Activated naive CD4-positive, alpha-beta T cell treated with anti-CD3 and anti-CD28 coated beads, Interleukin-2, amount 10 ng/mL, durations not matched to agents 7 days and 5 days (primary cell): ENCODE data around the gene LONRF3.
"Not testable (repeated sequence)": the region's sequence is repeated elsewhere in the genome, so short reads cannot be mapped to it uniquely, and the experiment has no call there.

Experiments used
- CTCF ChIA-PET: fragments of 350-600 bp; sonication (Branson Sonifier 250); formaldehyde crosslinking; loops from one replicate; lab custom pipeline; 2021; ENCODE audit warnings: antibody characterized with exemption; lab: Charles Lee
- DNase-seq: peaks from one replicate; pipeline ENCODE4 v3.0.0-alpha.2; 2020
- H3K27ac Mint-ChIP-seq: one replicate; pipeline ENCODE4 v1.8.0; 2021; ENCODE audit warnings: mild to moderate bottlenecking, moderate library complexity, mixed read lengths
- H3K27me3 Mint-ChIP-seq: one replicate; pipeline ENCODE4 v1.8.0; 2021; ENCODE audit warnings: mild to moderate bottlenecking, mixed read lengths
- H3K36me3 Mint-ChIP-seq: one replicate; pipeline ENCODE4 v1.8.0; 2021; ENCODE audit warnings: mixed read lengths
- H3K4me1 Mint-ChIP-seq: one replicate; pipeline ENCODE4 v1.8.0; 2021; ENCODE audit warnings: mixed read lengths
- H3K4me3 Mint-ChIP-seq: one replicate; pipeline ENCODE4 v1.8.0; 2021; ENCODE audit warnings: mild to moderate bottlenecking, moderate library complexity, mixed read lengths
- H3K9me3 Mint-ChIP-seq: one replicate; pipeline ENCODE4 v1.8.0; 2021; ENCODE audit warnings: mixed read lengths

LONRF3 gene

DNA sequence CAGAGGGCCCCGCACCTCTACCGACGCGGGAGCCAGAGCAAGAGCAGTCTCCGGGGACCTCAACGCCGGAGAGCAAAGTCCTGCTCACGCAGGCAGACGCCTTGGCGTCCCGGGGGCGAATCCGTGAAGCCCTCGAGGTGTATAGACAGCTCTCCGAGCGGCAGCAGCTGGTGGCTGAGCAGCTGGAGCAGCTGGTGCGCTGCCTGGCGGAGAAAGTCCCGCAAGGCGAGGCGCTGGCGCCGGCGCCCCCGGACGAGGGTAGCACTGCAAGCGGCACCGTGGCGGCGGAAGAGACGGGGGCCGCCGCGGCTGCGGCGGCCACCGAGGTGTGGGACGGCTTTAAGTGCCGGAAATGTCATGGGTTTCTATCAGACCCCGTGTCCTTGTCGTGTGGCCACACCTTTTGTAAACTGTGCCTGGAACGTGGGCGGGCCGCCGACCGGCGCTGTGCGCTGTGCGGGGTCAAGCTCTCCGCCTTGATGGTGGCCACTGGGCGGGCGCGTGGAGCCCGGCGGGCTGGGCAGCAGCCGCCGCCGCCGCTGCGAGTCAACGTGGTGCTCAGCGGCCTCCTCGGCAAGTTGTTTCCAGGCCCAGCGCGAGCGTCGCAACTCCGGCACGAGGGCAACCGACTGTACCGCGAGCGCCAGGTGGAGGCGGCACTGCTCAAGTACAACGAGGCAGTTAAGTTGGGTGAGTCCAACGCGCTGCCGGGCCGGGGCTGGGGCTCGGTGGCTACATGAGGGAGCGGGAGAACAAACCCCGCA is 672 bp downstream of the LONRF3 start:
- Mint-ChIP-seq H3K36me3 (no peaks in the 10 kb centered on the region), H3K4me3 (peak overlapping the region; percentile 79), H3K27me3 (peaks cover 71% of the 10 kb centered on the region), H3K27ac (peak overlapping the region; percentile 77), H3K4me1 (peaks cover 17% of the 10 kb centered on the region), H3K9me3 (no peaks in the 10 kb centered on the region)
- CTCF ChIA-PET, result no interaction called here
- DNase-seq, result peak; percentile 63

DNA sequence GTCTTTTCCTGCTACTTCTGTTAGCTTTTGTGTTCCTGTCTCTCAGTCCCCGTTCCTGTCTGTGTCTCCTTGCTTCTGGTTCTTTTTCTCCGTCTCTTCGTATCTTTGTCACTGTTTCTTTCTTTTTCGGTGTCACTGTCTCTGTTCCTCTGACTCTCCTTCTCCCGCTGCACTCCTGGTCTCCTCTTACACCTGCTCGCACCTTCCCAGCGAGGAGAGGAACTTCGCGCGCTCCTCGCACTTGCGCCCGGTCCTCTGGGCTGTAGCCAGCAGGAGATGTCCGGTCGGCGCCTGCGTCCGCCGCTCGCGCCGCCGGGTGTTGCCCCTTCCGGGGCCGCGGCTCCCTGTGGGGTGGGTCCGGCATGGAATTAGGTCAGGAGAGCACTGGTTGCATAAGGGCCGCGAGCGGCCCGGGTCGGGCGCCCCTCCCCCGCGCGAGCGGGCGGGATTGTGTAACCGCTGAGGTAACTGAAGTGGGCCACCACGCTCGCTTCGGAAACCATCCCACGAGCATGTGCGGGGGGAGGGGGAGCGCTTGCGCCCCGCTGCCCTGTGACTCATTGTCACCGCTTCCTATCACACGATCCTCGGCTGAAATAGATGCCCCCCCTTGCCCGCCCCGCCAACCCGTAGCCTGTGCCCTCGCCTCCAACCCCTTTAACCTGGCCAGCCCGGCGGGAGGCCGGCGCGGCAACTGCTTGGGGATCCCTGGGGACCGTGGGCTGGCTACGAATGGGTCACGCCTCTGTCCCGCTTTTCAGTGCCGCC is 1.6 kb downstream of the LONRF3 start:
- peaks cover 63% of the 10 kb centered on the region for H3K27me3 Mint-ChIP-seq
- CTCF ChIA-PET, result no interaction called here
- peaks cover 17% of the 10 kb centered on the region for H3K4me1 Mint-ChIP-seq
- DNase-seq, result peak; percentile 65
- peak overlapping the region; percentile 79 for H3K4me3 Mint-ChIP-seq
- no peaks in the 10 kb centered on the region for H3K36me3 Mint-ChIP-seq
- no peaks in the 10 kb centered on the region for H3K9me3 Mint-ChIP-seq
- peak overlapping the region; percentile 66 for H3K27ac Mint-ChIP-seq

GRCh38 chrX:118976599-118977340 is 2.4 kb downstream of the LONRF3 start:
- Mint-ChIP-seq H3K4me1 (peaks cover 17% of the 10 kb centered on the region), H3K27me3 (peaks cover 56% of the 10 kb centered on the region), H3K36me3 (no peaks in the 10 kb centered on the region), H3K9me3 (no peaks in the 10 kb centered on the region), H3K27ac (no peak overlapping the region), H3K4me3 (peak overlapping the region; percentile 43)
- DNase-seq, result peak; percentile 23
- CTCF ChIA-PET, result no interaction called here

GRCh38 chrX:118977424-118977823 is 3.0 kb downstream of the LONRF3 start:
- CTCF ChIA-PET, result no interaction called here
- Mint-ChIP-seq H3K27ac (no peak overlapping the region), H3K4me1 (peaks cover 17% of the 10 kb centered on the region), H3K36me3 (no peaks in the 10 kb centered on the region), H3K9me3 (no peaks in the 10 kb centered on the region), H3K27me3 (peaks cover 50% of the 10 kb centered on the region), H3K4me3 (no peak overlapping the region)
- DNase-seq, result no peak

DNA sequence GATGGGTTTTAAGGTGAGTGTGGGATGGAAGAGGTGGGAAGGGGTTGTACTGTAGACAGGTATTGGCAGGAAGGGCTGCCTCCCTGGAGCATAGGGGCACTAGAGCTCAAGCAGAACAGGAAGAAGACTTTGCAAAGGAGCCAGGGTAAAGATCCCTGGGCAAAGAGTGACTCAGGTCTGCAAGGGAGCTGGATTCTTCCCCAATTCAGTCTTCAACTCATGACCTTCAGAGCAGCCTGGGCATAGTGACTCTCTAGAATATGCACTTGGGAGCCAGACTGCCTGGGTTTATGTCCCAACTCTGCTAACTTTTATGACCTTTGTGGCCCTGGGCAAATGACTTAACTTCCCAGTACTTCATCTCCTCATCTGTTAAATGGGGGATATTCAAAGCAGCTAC is 4.0 kb downstream of the LONRF3 start:
- Mint-ChIP-seq H3K27ac (no peak overlapping the region), H3K4me3 (no peak overlapping the region), H3K27me3 (peaks cover 39% of the 10 kb centered on the region), H3K9me3 (no peaks in the 10 kb centered on the region), H3K4me1 (peaks cover 17% of the 10 kb centered on the region), H3K36me3 (no peaks in the 10 kb centered on the region)
- CTCF ChIA-PET, result no interaction called here
- no peak for DNase-seq

GRCh38 chrX:118980761-118981160 is 6.3 kb downstream of the LONRF3 start:
- Mint-ChIP-seq H3K27me3 (peaks cover 17% of the 10 kb centered on the region), H3K9me3 (no peaks in the 10 kb centered on the region), H3K4me3 (no peak overlapping the region), H3K36me3 (no peaks in the 10 kb centered on the region), H3K27ac (no peak overlapping the region), H3K4me1 (peaks cover 5% of the 10 kb centered on the region)
- CTCF ChIA-PET, result no interaction called here
- DNase-seq, result no peak

GRCh38 chrX:118983513-118983912 is 9.1 kb downstream of the LONRF3 start:
- peaks cover 2% of the 10 kb centered on the region for H3K36me3 Mint-ChIP-seq
- no peak overlapping the region for H3K27ac Mint-ChIP-seq
- no peak overlapping the region for H3K4me3 Mint-ChIP-seq
- CTCF ChIA-PET, result no interaction called here
- no peaks in the 10 kb centered on the region for H3K4me1 Mint-ChIP-seq
- no peak for DNase-seq
- H3K27me3 Mint-ChIP-seq, result no peaks in the 10 kb centered on the region
- H3K9me3 Mint-ChIP-seq, result no peaks in the 10 kb centered on the region

- DNase-seq, result no peak
- Mint-ChIP-seq H3K27me3 (no peaks in the 10 kb centered on the region), H3K27ac (no peak overlapping the region), H3K4me1 (peaks cover 17% of the 10 kb centered on the region), H3K4me3 (no peak overlapping the region), H3K36me3 (peaks cover 13% of the 10 kb centered on the region), H3K9me3 (no peaks in the 10 kb centered on the region)
- CTCF ChIA-PET, result interaction anchor here (0.9 kb wide), 1 partner anchor 16 kb away, joined by 3 read pairs; no protein-coding TSS in a partner anchor
Observed at GRCh38 chrX:118988911-118989310, 14.5 kb downstream of the LONRF3 start.

DNA sequence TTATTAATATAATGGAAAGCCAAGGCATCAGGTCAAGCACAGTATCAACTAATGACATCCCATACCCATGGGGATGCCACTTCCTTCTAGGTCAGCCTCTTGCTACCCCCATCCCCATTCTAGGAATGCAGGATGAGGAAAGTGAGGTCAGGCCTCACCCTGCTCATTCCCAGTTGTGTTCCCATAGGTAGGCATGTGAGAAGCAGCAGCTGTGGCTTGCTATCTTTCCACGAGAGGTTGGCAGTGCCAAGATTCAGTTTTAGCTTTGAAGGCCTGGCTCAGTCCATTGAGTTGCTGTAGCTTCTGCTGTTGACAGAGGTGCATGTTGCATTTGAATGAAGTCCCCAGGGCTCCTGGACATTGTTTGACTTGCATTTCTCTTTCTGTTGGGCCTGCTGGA is 15.5 kb downstream of the LONRF3 start:
- H3K4me1 Mint-ChIP-seq, result peaks cover 17% of the 10 kb centered on the region
- CTCF ChIA-PET, result interaction anchor here (0.9 kb wide), 1 partner anchor 15 kb away, joined by 3 read pairs; no protein-coding TSS in a partner anchor

DNA sequence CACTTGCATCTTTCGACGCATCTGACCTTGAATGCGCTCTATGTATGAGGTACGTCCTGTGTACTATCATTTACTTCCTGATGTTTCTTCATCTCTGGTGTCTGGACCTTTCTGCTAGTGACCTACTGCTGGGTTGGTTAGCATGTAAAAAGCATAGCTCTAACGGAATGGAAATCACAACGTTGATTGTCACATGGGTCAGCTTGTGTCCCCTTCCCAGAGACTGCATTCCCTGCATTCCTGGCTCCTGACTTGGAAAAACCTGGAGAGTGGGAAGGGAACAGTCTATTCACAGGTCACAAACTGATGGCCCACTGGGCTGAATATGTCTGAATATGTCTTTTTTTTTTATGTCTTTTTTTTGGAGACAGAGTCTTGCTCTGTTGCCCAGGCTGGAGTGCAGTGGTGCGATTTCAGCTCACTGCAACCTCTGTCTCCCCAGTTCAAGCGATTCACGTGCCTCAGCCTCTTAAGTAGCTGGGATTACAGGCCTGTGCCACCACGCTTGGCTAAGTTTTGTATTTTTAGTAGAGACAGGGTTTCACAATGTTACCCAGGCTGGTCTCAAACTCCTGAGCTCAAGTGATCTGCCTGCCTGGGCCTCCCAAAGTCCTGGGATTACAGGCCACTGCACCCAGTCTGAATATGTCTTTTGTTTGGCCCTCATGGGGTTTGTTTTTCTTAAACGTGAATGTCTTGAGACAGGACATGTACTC is 16.3 kb downstream of the LONRF3 start:
- Mint-ChIP-seq H3K27ac (no peak overlapping the region), H3K9me3 (no peaks in the 10 kb centered on the region), H3K27me3 (no peaks in the 10 kb centered on the region), H3K4me1 (peaks cover 20% of the 10 kb centered on the region), H3K36me3 (peaks cover 13% of the 10 kb centered on the region), H3K4me3 (no peak overlapping the region)
- no peak for DNase-seq
- CTCF ChIA-PET, result no interaction called here

More for the DNA sequence above, 15.5 kb downstream of the LONRF3 start:
- H3K27me3 Mint-ChIP-seq, result no peaks in the 10 kb centered on the region
- peaks cover 13% of the 10 kb centered on the region for H3K36me3 Mint-ChIP-seq
- H3K9me3 Mint-ChIP-seq, result no peaks in the 10 kb centered on the region
- H3K4me3 Mint-ChIP-seq, result no peak overlapping the region
- no peak for DNase-seq
- H3K27ac Mint-ChIP-seq, result no peak overlapping the region

DNA sequence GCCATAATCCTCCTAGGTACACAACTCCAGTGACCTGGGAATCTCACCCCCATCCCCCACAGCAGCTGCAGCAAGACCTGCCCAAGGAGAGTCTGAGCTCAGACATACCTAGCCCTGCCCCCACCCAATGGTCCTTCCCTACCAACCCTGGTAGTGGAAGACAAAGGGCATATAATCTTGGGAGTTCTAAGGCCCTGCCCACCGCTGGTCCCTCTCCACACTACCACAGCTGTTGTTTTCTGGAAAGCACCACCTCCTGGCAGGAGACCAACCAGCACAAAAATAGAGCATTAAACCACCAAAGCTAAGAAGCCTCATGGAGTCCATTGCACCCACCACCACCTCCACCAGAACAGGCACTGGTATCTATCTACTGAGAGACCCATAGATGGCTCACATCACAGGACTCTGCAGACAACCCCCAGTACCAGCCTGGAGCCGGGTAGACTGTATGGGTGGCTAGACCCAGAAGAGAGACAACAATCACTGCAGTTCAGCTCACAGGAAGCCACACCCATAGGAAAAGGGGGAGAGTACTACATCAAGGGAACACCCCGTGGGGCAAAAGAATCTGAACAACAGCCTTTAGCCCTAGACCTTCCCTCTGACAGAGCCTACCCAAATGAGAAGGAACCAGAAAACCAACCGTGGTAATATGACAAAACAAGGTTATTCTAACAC is 18.2 kb downstream of the LONRF3 start:
- peaks cover 20% of the 10 kb centered on the region for H3K4me1 Mint-ChIP-seq
- CTCF ChIA-PET, H3K27me3 Mint-ChIP-seq, H3K4me3 Mint-ChIP-seq, H3K9me3 Mint-ChIP-seq: not testable (repeated sequence)
- DNase-seq, result peak; percentile 39
- peak overlapping the region; percentile 74 for H3K27ac Mint-ChIP-seq
- peaks cover 13% of the 10 kb centered on the region for H3K36me3 Mint-ChIP-seq

GRCh38 chrX:119003462-119003861 is 29.0 kb downstream of the LONRF3 start:
- no peaks in the 10 kb centered on the region for H3K36me3 Mint-ChIP-seq
- CTCF ChIA-PET, result interaction anchor here (1.3 kb wide), 1 partner anchor 64 kb away, joined by 5 read pairs; no protein-coding TSS in a partner anchor
- no peak overlapping the region for H3K27ac Mint-ChIP-seq
- H3K4me3 Mint-ChIP-seq, result no peak overlapping the region
- H3K27me3 Mint-ChIP-seq, result no peaks in the 10 kb centered on the region
- no peak for DNase-seq
- no peaks in the 10 kb centered on the region for H3K9me3 Mint-ChIP-seq
- no peaks in the 10 kb centered on the region for H3K4me1 Mint-ChIP-seq

- Mint-ChIP-seq H3K4me1 (no peaks in the 10 kb centered on the region), H3K9me3 (no peaks in the 10 kb centered on the region), H3K36me3 (no peaks in the 10 kb centered on the region), H3K4me3 (no peak overlapping the region), H3K27me3 (no peaks in the 10 kb centered on the region), H3K27ac (no peak overlapping the region)
- CTCF ChIA-PET, result interaction anchor here (0.7 to 2.9 kb wide), 8 partner anchors 9 to 212 kb away, joined by 3 to 7 read pairs (median 4); no protein-coding TSS in a partner anchor
- peak; percentile 51 for DNase-seq
Observed at GRCh38 chrX:119004920-119005524, 30.6 kb downstream of the LONRF3 start.
